HepG2 (cell line): ENCODE data around the gene CHN2. TPM values are rescaled to one million over a fixed set of nuclear protein-coding genes. Genes with fewer than 3 reads are reported as not detected.
A peak's percentile ranks its signal among the peaks of the same experiment; 100 is the strongest.

Experiments
- ADNP ChIP-seq: sonication (generic); formaldehyde crosslinking; IDR thresholded peaks from 2 replicates; pipeline ENCODE4 v1.4.0; 2020; ENCODE audit warnings: missing genetic modification reagents
- ATRX ChIP-seq: sonication (generic); formaldehyde crosslinking; IDR thresholded peaks from 2 replicates; pipeline ENCODE4 v1.4.0; 2020; ENCODE audit warnings: missing genetic modification reagents, borderline replicate concordance
- HDAC2 ChIP-seq: sonication (generic); formaldehyde crosslinking; IDR thresholded peaks from 2 replicates; pipeline ENCODE4 v1.4.0; 2020; ENCODE audit warnings: missing genetic modification reagents
- HNRNPLL ChIP-seq: fragments of 200-400 bp; formaldehyde crosslinking; IDR thresholded peaks from 2 replicates; pipeline ENCODE4 v1.6.1; 2017; ENCODE audit warnings: mild to moderate bottlenecking, low read depth, low read length; ENCODE audit not compliant: poor library complexity, severe bottlenecking
- KMT2A ChIP-seq: sonication (generic); formaldehyde crosslinking; IDR thresholded peaks from 2 replicates; pipeline ENCODE4 v1.4.0; 2020; ENCODE audit warnings: missing genetic modification reagents
- MLLT10 ChIP-seq: sonication (generic); formaldehyde crosslinking; IDR thresholded peaks from 2 replicates; pipeline ENCODE4 v1.4.0; 2020; ENCODE audit warnings: missing genetic modification reagents
- SRF ChIP-seq: IDR thresholded peaks from 2 replicates; pipeline ENCODE4 v1.6.1; 2011; ENCODE audit warnings: mild to moderate bottlenecking, low read depth, low read length, moderate library complexity
- ZNF121 ChIP-seq: sonication (generic); formaldehyde crosslinking; IDR thresholded peaks from 2 replicates; pipeline ENCODE4 v1.5.0; 2020; ENCODE audit warnings: mild to moderate bottlenecking, missing genetic modification reagents
- ZNF563 ChIP-seq: sonication (generic); formaldehyde crosslinking; IDR thresholded peaks from 2 replicates; pipeline ENCODE4 v1.8.0; 2022; ENCODE audit warnings: mild to moderate bottlenecking, moderate library complexity, missing genetic modification reagents
- ZNF616 ChIP-seq: sonication (generic); formaldehyde crosslinking; IDR thresholded peaks from 2 replicates; pipeline ENCODE4 v1.5.0; 2020; ENCODE audit warnings: low read depth, mild to moderate bottlenecking, missing genetic modification reagents
- ZNF619 ChIP-seq: sonication (generic); formaldehyde crosslinking; IDR thresholded peaks from 2 replicates; pipeline ENCODE4 v1.4.0; 2020; ENCODE audit warnings: mild to moderate bottlenecking, missing genetic modification reagents
- polyA plus RNA-seq, 8 experiments: library from polyadenylated mRNA; depleted of rRNA in 3 of 8; stranded (reverse) in 7 of 8; unstranded in 1 of 8; fragments of >200 nt; fragmentation: Illumina TruSeq in 4 of 8; extraction: Trizol in 4 of 8; gene quantifications; 2 replicates each; pipeline versions ENCODE4 v1.2.1 to v1.2.3, GENCODE V29; 2011 to 2016; ENCODE audit warnings: low read depth in 4 of 8, missing spikeins in 1 of 8, mixed read lengths in 1 of 8; ENCODE audit not compliant: insufficient read depth in 1 of 8
- total RNA-seq, 5 experiments: library from RNA; depleted of rRNA; stranded (reverse); fragments of >200 nt; fragmentation: Illumina TruSeq; extraction: Trizol; gene quantifications; 2 replicates each; pipeline ENCODE4 v1.2.3, GENCODE V29; 2016; ENCODE audit warnings: low read depth in 1 of 5
- TF ChIP-seq, protein P1 (sequence below): sonication (generic); formaldehyde crosslinking; IDR thresholded peaks from 2 replicates; pipeline ENCODE4 v1.4.0; 2020; ENCODE audit warnings: missing genetic modification reagents
- TF ChIP-seq, protein P2 (sequence below): sonication (generic); formaldehyde crosslinking; conservative IDR thresholded peaks from 2 replicates; pipeline ENCODE4 v1.8.0; 2022; ENCODE audit warnings: mild to moderate bottlenecking, moderate library complexity, missing genetic modification reagents
- TF ChIP-seq, protein P3 (sequence below): sonication (generic); formaldehyde crosslinking; IDR thresholded peaks from 2 replicates; pipeline ENCODE4 v1.4.0; 2020; ENCODE audit warnings: mild to moderate bottlenecking, missing genetic modification reagents
- TF ChIP-seq, protein P4 (sequence below): sonication (generic); formaldehyde crosslinking; IDR thresholded peaks from 2 replicates; pipeline ENCODE4 v1.4.0; 2020; ENCODE audit warnings: missing genetic modification reagents
- TF ChIP-seq, protein P5 (sequence below): sonication (generic); formaldehyde crosslinking; IDR thresholded peaks from 2 replicates; pipeline ENCODE4 v1.8.0; 2022; ENCODE audit warnings: low read depth, missing genetic modification reagents

CHN2 gene
- total and polyA plus RNA-seq, 2 of the 13 experiments (the other 11 are each of a cell fraction or from before 2014, with no cell fraction given), result 23.5 to 30.5 TPM

DNA sequence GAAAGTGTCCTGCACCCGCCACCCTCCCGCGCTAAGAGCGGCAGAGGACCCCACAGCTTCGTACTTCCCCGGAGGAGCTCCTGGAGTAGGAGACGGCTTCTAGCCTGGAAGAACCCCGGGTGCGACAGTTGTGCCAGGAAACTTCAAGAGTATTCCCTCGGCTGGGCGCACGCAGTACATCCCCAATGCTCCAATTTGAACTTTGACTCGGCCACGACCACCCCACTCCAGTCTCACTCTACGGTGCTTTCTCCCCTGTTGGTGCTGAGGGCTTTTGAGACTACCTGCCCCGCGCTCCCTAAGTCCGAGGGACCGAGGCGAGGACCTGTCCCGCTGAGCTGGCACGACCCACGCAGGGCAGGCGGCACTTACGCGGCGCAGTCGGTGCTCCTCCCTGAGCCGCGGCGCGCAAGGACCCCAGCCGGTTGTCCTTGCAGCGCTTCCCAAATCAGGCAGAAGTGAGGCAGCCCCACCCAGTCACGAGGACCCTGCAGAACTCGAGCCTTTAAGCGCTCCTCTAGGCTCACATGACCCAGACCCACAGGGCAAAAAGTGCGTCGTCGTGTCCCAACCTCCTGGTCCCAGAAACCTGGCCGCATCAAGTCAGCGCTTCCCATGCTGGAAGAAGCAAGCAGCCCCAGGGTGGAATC lies 48.4 kb upstream of the CHN2 start, which contains the start of gene CPVL (continued):
- TF ChIP-seq SRF (no peak), ZNF121 (CRISPR knock-in tag) (0 out of 2 replicates have a peak, but pooled peaks have one; percentile 46), ATRX (CRISPR knock-in tag) (no peak), HDAC2 (CRISPR knock-in tag) (0 out of 2 replicates have a peak, but pooled peaks have one; percentile 1), ZNF563 (CRISPR knock-in tag) (peak; percentile 72; the same call in 1 of the 2 replicates), ADNP (CRISPR knock-in tag) (no peak), HNRNPLL (peak; percentile 90), KMT2A (CRISPR knock-in tag) (0 out of 2 replicates have a peak, but pooled peaks have one; percentile 72), MLLT10 (CRISPR knock-in tag) (no peak), ZNF616 (CRISPR knock-in tag) (0 out of 2 replicates have a peak, but pooled peaks have one; percentile 53), ZNF619 (no peak)
- TF ChIP-seq, protein P1, sequence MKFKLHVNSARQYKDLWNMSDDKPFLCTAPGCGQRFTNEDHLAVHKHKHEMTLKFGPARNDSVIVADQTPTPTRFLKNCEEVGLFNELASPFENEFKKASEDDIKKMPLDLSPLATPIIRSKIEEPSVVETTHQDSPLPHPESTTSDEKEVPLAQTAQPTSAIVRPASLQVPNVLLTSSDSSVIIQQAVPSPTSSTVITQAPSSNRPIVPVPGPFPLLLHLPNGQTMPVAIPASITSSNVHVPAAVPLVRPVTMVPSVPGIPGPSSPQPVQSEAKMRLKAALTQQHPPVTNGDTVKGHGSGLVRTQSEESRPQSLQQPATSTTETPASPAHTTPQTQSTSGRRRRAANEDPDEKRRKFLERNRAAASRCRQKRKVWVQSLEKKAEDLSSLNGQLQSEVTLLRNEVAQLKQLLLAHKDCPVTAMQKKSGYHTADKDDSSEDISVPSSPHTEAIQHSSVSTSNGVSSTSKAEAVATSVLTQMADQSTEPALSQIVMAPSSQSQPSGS (CRISPR knock-in tag), result 0 out of 2 replicates have a peak, but pooled peaks have one; percentile 39
- TF ChIP-seq, protein P2, sequence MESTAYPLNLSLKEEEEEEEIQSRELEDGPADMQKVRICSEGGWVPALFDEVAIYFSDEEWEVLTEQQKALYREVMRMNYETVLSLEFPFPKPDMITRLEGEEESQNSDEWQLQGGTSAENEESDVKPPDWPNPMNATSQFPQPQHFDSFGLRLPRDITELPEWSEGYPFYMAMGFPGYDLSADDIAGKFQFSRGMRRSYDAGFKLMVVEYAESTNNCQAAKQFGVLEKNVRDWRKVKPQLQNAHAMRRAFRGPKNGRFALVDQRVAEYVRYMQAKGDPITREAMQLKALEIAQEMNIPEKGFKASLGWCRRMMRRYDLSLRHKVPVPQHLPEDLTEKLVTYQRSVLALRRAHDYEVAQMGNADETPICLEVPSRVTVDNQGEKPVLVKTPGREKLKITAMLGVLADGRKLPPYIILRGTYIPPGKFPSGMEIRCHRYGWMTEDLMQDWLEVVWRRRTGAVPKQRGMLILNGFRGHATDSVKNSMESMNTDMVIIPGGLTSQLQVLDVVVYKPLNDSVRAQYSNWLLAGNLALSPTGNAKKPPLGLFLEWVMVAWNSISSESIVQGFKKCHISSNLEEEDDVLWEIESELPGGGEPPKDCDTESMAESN, result peak; percentile 59; the same call in 1 of the 2 replicates
- TF ChIP-seq, protein P3, sequence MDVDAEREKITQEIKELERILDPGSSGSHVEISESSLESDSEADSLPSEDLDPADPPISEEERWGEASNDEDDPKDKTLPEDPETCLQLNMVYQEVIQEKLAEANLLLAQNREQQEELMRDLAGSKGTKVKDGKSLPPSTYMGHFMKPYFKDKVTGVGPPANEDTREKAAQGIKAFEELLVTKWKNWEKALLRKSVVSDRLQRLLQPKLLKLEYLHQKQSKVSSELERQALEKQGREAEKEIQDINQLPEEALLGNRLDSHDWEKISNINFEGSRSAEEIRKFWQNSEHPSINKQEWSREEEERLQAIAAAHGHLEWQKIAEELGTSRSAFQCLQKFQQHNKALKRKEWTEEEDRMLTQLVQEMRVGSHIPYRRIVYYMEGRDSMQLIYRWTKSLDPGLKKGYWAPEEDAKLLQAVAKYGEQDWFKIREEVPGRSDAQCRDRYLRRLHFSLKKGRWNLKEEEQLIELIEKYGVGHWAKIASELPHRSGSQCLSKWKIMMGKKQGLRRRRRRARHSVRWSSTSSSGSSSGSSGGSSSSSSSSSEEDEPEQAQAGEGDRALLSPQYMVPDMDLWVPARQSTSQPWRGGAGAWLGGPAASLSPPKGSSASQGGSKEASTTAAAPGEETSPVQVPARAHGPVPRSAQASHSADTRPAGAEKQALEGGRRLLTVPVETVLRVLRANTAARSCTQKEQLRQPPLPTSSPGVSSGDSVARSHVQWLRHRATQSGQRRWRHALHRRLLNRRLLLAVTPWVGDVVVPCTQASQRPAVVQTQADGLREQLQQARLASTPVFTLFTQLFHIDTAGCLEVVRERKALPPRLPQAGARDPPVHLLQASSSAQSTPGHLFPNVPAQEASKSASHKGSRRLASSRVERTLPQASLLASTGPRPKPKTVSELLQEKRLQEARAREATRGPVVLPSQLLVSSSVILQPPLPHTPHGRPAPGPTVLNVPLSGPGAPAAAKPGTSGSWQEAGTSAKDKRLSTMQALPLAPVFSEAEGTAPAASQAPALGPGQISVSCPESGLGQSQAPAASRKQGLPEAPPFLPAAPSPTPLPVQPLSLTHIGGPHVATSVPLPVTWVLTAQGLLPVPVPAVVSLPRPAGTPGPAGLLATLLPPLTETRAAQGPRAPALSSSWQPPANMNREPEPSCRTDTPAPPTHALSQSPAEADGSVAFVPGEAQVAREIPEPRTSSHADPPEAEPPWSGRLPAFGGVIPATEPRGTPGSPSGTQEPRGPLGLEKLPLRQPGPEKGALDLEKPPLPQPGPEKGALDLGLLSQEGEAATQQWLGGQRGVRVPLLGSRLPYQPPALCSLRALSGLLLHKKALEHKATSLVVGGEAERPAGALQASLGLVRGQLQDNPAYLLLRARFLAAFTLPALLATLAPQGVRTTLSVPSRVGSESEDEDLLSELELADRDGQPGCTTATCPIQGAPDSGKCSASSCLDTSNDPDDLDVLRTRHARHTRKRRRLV, result no peak
- TF ChIP-seq, protein P4, sequence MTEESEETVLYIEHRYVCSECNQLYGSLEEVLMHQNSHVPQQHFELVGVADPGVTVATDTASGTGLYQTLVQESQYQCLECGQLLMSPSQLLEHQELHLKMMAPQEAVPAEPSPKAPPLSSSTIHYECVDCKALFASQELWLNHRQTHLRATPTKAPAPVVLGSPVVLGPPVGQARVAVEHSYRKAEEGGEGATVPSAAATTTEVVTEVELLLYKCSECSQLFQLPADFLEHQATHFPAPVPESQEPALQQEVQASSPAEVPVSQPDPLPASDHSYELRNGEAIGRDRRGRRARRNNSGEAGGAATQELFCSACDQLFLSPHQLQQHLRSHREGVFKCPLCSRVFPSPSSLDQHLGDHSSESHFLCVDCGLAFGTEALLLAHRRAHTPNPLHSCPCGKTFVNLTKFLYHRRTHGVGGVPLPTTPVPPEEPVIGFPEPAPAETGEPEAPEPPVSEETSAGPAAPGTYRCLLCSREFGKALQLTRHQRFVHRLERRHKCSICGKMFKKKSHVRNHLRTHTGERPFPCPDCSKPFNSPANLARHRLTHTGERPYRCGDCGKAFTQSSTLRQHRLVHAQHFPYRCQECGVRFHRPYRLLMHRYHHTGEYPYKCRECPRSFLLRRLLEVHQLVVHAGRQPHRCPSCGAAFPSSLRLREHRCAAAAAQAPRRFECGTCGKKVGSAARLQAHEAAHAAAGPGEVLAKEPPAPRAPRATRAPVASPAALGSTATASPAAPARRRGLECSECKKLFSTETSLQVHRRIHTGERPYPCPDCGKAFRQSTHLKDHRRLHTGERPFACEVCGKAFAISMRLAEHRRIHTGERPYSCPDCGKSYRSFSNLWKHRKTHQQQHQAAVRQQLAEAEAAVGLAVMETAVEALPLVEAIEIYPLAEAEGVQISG (CRISPR knock-in tag), result 0 out of 2 replicates have a peak, but pooled peaks have one; percentile 43
- TF ChIP-seq, protein P5, sequence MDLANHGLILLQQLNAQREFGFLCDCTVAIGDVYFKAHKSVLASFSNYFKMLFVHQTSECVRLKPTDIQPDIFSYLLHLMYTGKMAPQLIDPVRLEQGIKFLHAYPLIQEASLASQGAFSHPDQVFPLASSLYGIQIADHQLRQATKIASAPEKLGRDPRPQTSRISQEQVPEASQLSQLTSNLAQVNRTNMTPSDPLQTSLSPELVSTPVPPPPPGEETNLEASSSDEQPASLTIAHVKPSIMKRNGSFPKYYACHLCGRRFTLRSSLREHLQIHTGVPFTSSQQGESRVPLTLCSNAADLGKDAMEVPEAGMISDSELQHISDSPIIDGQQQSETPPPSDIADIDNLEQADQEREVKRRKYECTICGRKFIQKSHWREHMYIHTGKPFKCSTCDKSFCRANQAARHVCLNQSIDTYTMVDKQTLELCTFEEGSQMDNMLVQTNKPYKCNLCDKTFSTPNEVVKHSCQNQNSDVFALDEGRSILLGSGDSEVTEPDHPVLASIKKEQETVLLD (CRISPR knock-in tag), result no peak
